CD14-positive monocyte (primary cell): Measurements from ENCODE around the gene RPTOR. TPM values are rescaled to one million over a fixed set of nuclear protein-coding genes. Genes with fewer than 3 reads are reported as not detected.
A peak's percentile ranks its signal among the peaks of the same experiment; 100 is the strongest.

Experiments
- DNase-seq, 3 donors: peaks; one replicate each; pipeline ENCODE4 v3.0.0-alpha.2; 2011 to 2022
- H2AFZ ChIP-seq: 2 replicates; pipeline ENCODE4 v1.6.0; 2012; ENCODE audit warnings: mild to moderate bottlenecking, low read depth, low read length, inconsistent platforms; ENCODE audit not compliant: insufficient read depth, poor library complexity, severe bottlenecking
- H3K27ac ChIP-seq, 2 donors: 1 replicate in 1 of 2; 2 replicates in 1 of 2; pipeline ENCODE4 v1.5.1; 2012 to 2013; ENCODE audit warnings: low read length in 2 of 2, control low read depth in 1 of 2, inconsistent platforms in 1 of 2, low read depth in 1 of 2, mild to moderate bottlenecking in 1 of 2
- H3K27me3 ChIP-seq, 2 donors: one replicate each; pipeline versions ENCODE4 v1.6.0 to v1.6.1; 2011 to 2013; ENCODE audit warnings: low read length in 2 of 2; ENCODE audit not compliant: control insufficient read depth in 2 of 2, insufficient read depth in 2 of 2
- H3K36me3 ChIP-seq, 2 donors: replicated peaks in 1 of 2; 1 replicate in 1 of 2; 2 replicates in 1 of 2; pipeline versions ENCODE4 v1.5.1 to v1.6.1; 2012 to 2013; ENCODE audit warnings: low read length in 2 of 2, control low read depth in 1 of 2, inconsistent platforms in 1 of 2, mild to moderate bottlenecking in 1 of 2; ENCODE audit not compliant: insufficient read depth in 2 of 2, control insufficient read depth in 1 of 2
- H3K4me1 ChIP-seq, 2 donors: 1 replicate in 1 of 2; 2 replicates in 1 of 2; pipeline versions ENCODE4 v1.5.1 to v1.6.1; 2012 to 2013; ENCODE audit warnings: low read length in 2 of 2, control low read depth in 1 of 2, inconsistent platforms in 1 of 2, mild to moderate bottlenecking in 1 of 2, moderate library complexity in 1 of 2; ENCODE audit not compliant: insufficient read depth in 2 of 2, control insufficient read depth in 1 of 2
- H3K4me2 ChIP-seq: replicated peaks from 2 replicates; pipeline ENCODE3; 2012; ENCODE audit warnings: low read length, moderate library complexity, mild to moderate bottlenecking; ENCODE audit not compliant: poor library complexity, severe bottlenecking; ENCODE audit errors: extremely low read depth
- H3K4me3 ChIP-seq, 3 experiments: fragments of 200-600 bp in 1 of 3; sonication (generic) in 1 of 3; replicated peaks in 1 of 3; 1 replicate in 2 of 3; 2 replicates in 1 of 3; pipeline ENCODE4 v1.5.1; 2011 to 2013; ENCODE audit warnings: low read length in 3 of 3, mild to moderate bottlenecking in 3 of 3, control low read depth in 2 of 3, low read depth in 2 of 3, inconsistent platforms in 1 of 3, moderate library complexity in 1 of 3
- H3K79me2 ChIP-seq: 2 replicates; pipeline ENCODE4 v1.6.0; 2012; ENCODE audit warnings: mild to moderate bottlenecking, control low read depth, inconsistent platforms, low read length, moderate library complexity; ENCODE audit not compliant: insufficient read depth
- H3K9ac ChIP-seq: 2 replicates; pipeline ENCODE4 v1.6.0; 2017; ENCODE audit warnings: low read length, mild to moderate bottlenecking; ENCODE audit not compliant: insufficient read depth, poor library complexity, severe bottlenecking
- H3K9me3 ChIP-seq, 2 donors: replicated peaks in 1 of 2; 1 replicate in 1 of 2; 2 replicates in 1 of 2; pipeline versions ENCODE4 v1.5.1 to v1.6.1; 2012 to 2013; ENCODE audit warnings: low read length in 2 of 2, control low read depth in 1 of 2; ENCODE audit not compliant: control insufficient read depth in 1 of 2, insufficient read depth in 1 of 2
- H4K20me1 ChIP-seq: 2 replicates; pipeline ENCODE4 v1.6.0; 2012; ENCODE audit warnings: mild to moderate bottlenecking, low read length, control low read depth, moderate library complexity; ENCODE audit not compliant: insufficient read depth
- H3K27ac Mint-ChIP-seq, 7 donors: one replicate each; pipeline ENCODE4 v1.8.0; 2020; ENCODE audit warnings: mild to moderate bottlenecking in 7 of 7, mixed read lengths in 7 of 7, moderate library complexity in 6 of 7, inconsistent platforms in 2 of 7
- H3K27me3 Mint-ChIP-seq, 3 donors: one replicate each; pipeline ENCODE4 v1.8.0; 2021 to 2022; ENCODE audit warnings: low read depth in 3 of 3, mild to moderate bottlenecking in 3 of 3, mixed read lengths in 3 of 3, moderate library complexity in 3 of 3, inconsistent platforms in 1 of 3
- H3K36me3 Mint-ChIP-seq, 2 donors: one replicate each; pipeline ENCODE4 v1.8.0; 2020; ENCODE audit warnings: mixed read lengths in 2 of 2, inconsistent platforms in 1 of 2, mild to moderate bottlenecking in 1 of 2
- H3K4me1 Mint-ChIP-seq: one replicate; pipeline ENCODE4 v1.8.0; 2020; ENCODE audit warnings: mild to moderate bottlenecking, mixed read lengths
- H3K4me3 Mint-ChIP-seq, 2 donors: one replicate each; pipeline ENCODE4 v1.8.0; 2020; ENCODE audit warnings: mild to moderate bottlenecking in 2 of 2, mixed read lengths in 2 of 2, moderate library complexity in 1 of 2
- H3K9me3 Mint-ChIP-seq, 7 donors: one replicate each; pipeline ENCODE4 v1.8.0; 2020 to 2022; ENCODE audit warnings: mixed read lengths in 7 of 7, mild to moderate bottlenecking in 6 of 7, moderate library complexity in 6 of 7, inconsistent platforms in 2 of 7
- CTCF ChIP-seq: fragments of 200-600 bp; IDR thresholded peaks from one replicate; pipeline ENCODE4 v1.8.0; 2022; ENCODE audit warnings: antibody characterized with exemption, mild to moderate bottlenecking
- WGBS: methylation state at CpG from one replicate; pipeline ENCODE4 v1.1.5; 2013; ENCODE audit warnings: missing lambda C conversion rate; ENCODE audit not compliant: insufficient coverage; 5-methylcytosine and 5-hydroxymethylcytosine counted together
- intact Hi-C, 2 donors: fragments of 100-400 bp; cut with micrococcal nuclease; formaldehyde crosslinking; loops; one replicate each; pipeline versions ENCODE4 v1.15.0 to v1.15.1; 2023
- polyA minus RNA-seq: library from RNA; depleted of rRNA, polyadenylated mRNA; stranded (reverse); fragments of >200 nt; gene quantifications from 2 replicates; pipeline ENCODE4 v1.2.3, GENCODE V29; 2012
- polyA plus RNA-seq, 3 donors: library from polyadenylated mRNA; depleted of rRNA in 1 of 3; unstranded in 2 of 3; stranded (reverse) in 1 of 3; fragments of 300-500 nt in 2 of 3; fragments of >200 nt in 1 of 3; fragmentation: Illumina TruSeq in 2 of 3; gene quantifications; 1 replicate in 2 of 3; 2 replicates in 1 of 3; pipeline ENCODE4 v1.2.3, GENCODE V29; 2012 to 2021
- total RNA-seq, 12 experiments: library from RNA in 1 of 12; stranded (reverse) in 1 of 12; fragments of 120-200 nt in 1 of 12; gene quantifications; one replicate each; pipeline ENCODE4 v1.2.4 and lab custom pipeline; 2013 to 2026; ENCODE audit warnings: mixed read lengths in 6 of 12, inconsistent platforms in 1 of 12

RPTOR gene
- 7.5 TPM for total RNA-seq (2013)
- polyA plus RNA-seq (1 to 10 TPM; 1.1 to 8.7 (median 2.6) TPM), polyA minus RNA-seq (22.2 and 26.7 TPM in 2 replicates), total RNA-seq (lab: John Stamatoyannopoulos, UW) (43.7 to 132 (median 51.8) reads per million in 11 experiments)

GRCh38 chr17:80544655-80545498 is at the start of gene RPTOR:
RPTOR (plus strand) TSS chr17:80544838; CDS start chr17:80545630, 792 bp downstream.
- Mint-ChIP-seq H3K27ac (peak within 1 kb of the TSS; percentile 59 to 96 (median 87)), H3K27me3 (peaks cover 3 to 11% (median 4%) of the 10 kb centered on the region in 3 donors)

More at GRCh38 chr17:80544655-80545498, at the start of gene RPTOR:
- Histone ChIP-seq H3K27me3 (no peaks in the 10 kb centered on the region), H3K4me1 (peaks cover 15 to 20% of the 10 kb centered on the region in 2 donors), H2AFZ (peak within 1 kb of the TSS; percentile 99), H3K36me3 (peaks cover 0 to 3% of the 10 kb centered on the region in 2 donors), H3K4me3 (peak within 1 kb of the TSS; percentile 71 to 99 (median 91)), H3K9me3 (no peaks in the 10 kb centered on the region), H3K4me2 (peak within 1 kb of the TSS; percentile 98), H3K9ac (peak within 1 kb of the TSS; percentile 94), H3K79me2 (peaks cover 53% of the 10 kb centered on the region), H3K27ac (peak within 1 kb of the TSS; percentile 15 to 93), H4K20me1 (peaks cover 5% of the 10 kb centered on the region)
- no peak for TF ChIP-seq CTCF
- intact Hi-C loops, result no loop called here
- peak; percentile 70 to 74 (median 70) for DNase-seq
- Mint-ChIP-seq H3K36me3 (peaks cover 0 to 4% of the 10 kb centered on the region in 2 donors), H3K4me1 (peaks cover 17% of the 10 kb centered on the region), H3K4me3 (peak within 1 kb of the TSS; percentile 92 to 95), H3K9me3 (no peaks in the 10 kb centered on the region)
- WGBS, result under 1% methylated on average over 41 of the region's 49 CpGs
